SK-N-SH treated with all-trans-retinoic acid at 6 μM for 48 hours (cell line): ENCODE measurements around the gene FOXO3.

Experiments
- ATAC-seq: fragments of 200-7000 bp; cut with Tn5 transposase; 3 replicates; pipeline ENCODE4 v1.9.1; 2020; ENCODE audit warnings: mild to moderate bottlenecking, moderate library complexity
- ARNTL ChIP-seq: fragments of 450-650 bp; formaldehyde crosslinking; IDR thresholded peaks from 2 replicates; pipeline ENCODE4 v1.5.0; 2020; ENCODE audit warnings: low read depth, mild to moderate bottlenecking, moderate library complexity, borderline replicate concordance
- BACH2 ChIP-seq: fragments of 250-450 bp; sonication (Bioruptor Pico); IDR thresholded peaks from 2 replicates; pipeline ENCODE4 v1.9.0; 2021; ENCODE audit warnings: mild to moderate bottlenecking, borderline replicate concordance
- CREB5 ChIP-seq: fragments of 250-450 bp; sonication (Bioruptor Pico); IDR thresholded peaks from 2 replicates; pipeline ENCODE4 v1.5.1; 2020; ENCODE audit warnings: low read depth, mild to moderate bottlenecking, moderate library complexity
- CSDC2 ChIP-seq: fragments of 250-450 bp; sonication (Bioruptor Pico); IDR thresholded peaks from 2 replicates; pipeline ENCODE4 v1.5.0; 2020; ENCODE audit warnings: mild to moderate bottlenecking, moderate library complexity
- ESRRG ChIP-seq: fragments of 250-450 bp; sonication (Bioruptor Pico); IDR thresholded peaks from 2 replicates; pipeline ENCODE4 v1.6.1; 2021; ENCODE audit warnings: mild to moderate bottlenecking
- GLIS3 ChIP-seq: fragments of 250-450 bp; sonication (Bioruptor Pico); IDR thresholded peaks from 2 replicates; pipeline ENCODE4 v1.5.0; 2020; ENCODE audit warnings: mild to moderate bottlenecking, moderate library complexity
- ISL1 ChIP-seq: fragments of 250-450 bp; sonication (Bioruptor Pico); IDR thresholded peaks from 2 replicates; pipeline ENCODE4 v2.1.2; 2022; ENCODE audit warnings: mild to moderate bottlenecking, moderate library complexity
- OSR1 ChIP-seq: fragments of 250-450 bp; sonication (Bioruptor Pico); IDR thresholded peaks from 2 replicates; pipeline ENCODE4 v1.8.0; 2022; ENCODE audit warnings: moderate library complexity, mild to moderate bottlenecking, inconsistent platforms
- POU6F1 ChIP-seq: fragments of 250-450 bp; sonication (Bioruptor Pico); IDR thresholded peaks from 2 replicates; pipeline ENCODE4 v1.8.0; 2021; ENCODE audit warnings: low read depth, mild to moderate bottlenecking, moderate library complexity, borderline replicate concordance
- RARB ChIP-seq: fragments of 250-450 bp; sonication (Bioruptor Pico); IDR thresholded peaks from 2 replicates; pipeline ENCODE4 v1.8.0; 2021; ENCODE audit warnings: mild to moderate bottlenecking, moderate library complexity
- SNAI2 ChIP-seq: fragments of 250-450 bp; sonication (Bioruptor Pico); IDR thresholded peaks from 2 replicates; pipeline ENCODE4 v1.5.0; 2020; ENCODE audit warnings: mild to moderate bottlenecking, moderate library complexity
- TCF4 ChIP-seq: fragments of 250-450 bp; sonication (Bioruptor Pico); IDR thresholded peaks from 2 replicates; pipeline ENCODE4 v1.8.0; 2021; ENCODE audit warnings: mild to moderate bottlenecking, moderate library complexity, borderline replicate concordance
- TOX ChIP-seq: fragments of 250-450 bp; sonication (Bioruptor Pico); IDR thresholded peaks from 2 replicates; pipeline ENCODE4 v1.8.0; 2021; ENCODE audit warnings: mild to moderate bottlenecking, moderate library complexity, borderline replicate concordance
- TSHZ2 ChIP-seq: fragments of 250-450 bp; sonication (Bioruptor Pico); IDR thresholded peaks from 2 replicates; pipeline ENCODE4 v1.5.0; 2020; ENCODE audit warnings: mild to moderate bottlenecking, moderate library complexity
- ZFP3 ChIP-seq: fragments of 250-450 bp; sonication (Bioruptor Pico); IDR thresholded peaks from 2 replicates; pipeline ENCODE4 v1.5.0; 2020; ENCODE audit warnings: mild to moderate bottlenecking, moderate library complexity
- ZFP30 ChIP-seq: fragments of 450-650 bp; formaldehyde crosslinking; IDR thresholded peaks from 2 replicates; pipeline ENCODE4 v1.5.0; 2022; ENCODE audit warnings: mild to moderate bottlenecking, moderate library complexity
- ZNF565 ChIP-seq: fragments of 450-650 bp; formaldehyde crosslinking; conservative IDR thresholded peaks from 2 replicates; pipeline ENCODE4 v1.5.0; 2020; ENCODE audit warnings: low read depth, mild to moderate bottlenecking, moderate library complexity
- ZNF70 ChIP-seq: fragments of 450-650 bp; formaldehyde crosslinking; IDR thresholded peaks from 2 replicates; pipeline ENCODE4 v1.5.0; 2020; ENCODE audit warnings: mild to moderate bottlenecking, moderate library complexity
- ZNF8 ChIP-seq: fragments of 450-650 bp; formaldehyde crosslinking; IDR thresholded peaks from 2 replicates; pipeline ENCODE4 v1.5.0; 2020; ENCODE audit warnings: mild to moderate bottlenecking, moderate library complexity
- TF ChIP-seq, protein P1 (sequence below): fragments of 250-450 bp; sonication (Bioruptor Pico); IDR thresholded peaks from 2 replicates; pipeline ENCODE4 v1.5.1; 2021; ENCODE audit warnings: mild to moderate bottlenecking, moderate library complexity

Gene FOXO3

GRCh38 chr6:108675226-108676200 is 114.8 kb downstream of the FOXO3 start (continued):
- TF ChIP-seq POU6F1 (CRISPR knock-in tag) (no peak), TCF4 (CRISPR knock-in tag) (no peak), GLIS3 (CRISPR knock-in tag) (no peak), RARB (no peak), ESRRG (CRISPR knock-in tag) (no peak)

GRCh38 chr6:108676555-108676954 is 115.8 kb downstream of the FOXO3 start:
- ATAC-seq, result no peak; the same call in 2 of the 3 replicates
- TF ChIP-seq TSHZ2 (CRISPR knock-in tag), result peak; percentile 87
- TF ChIP-seq BACH2 (CRISPR knock-in tag), result no peak
- no peak for TF ChIP-seq ESRRG (CRISPR knock-in tag)
- peak; percentile 72; the same call in 1 of the 2 replicates for TF ChIP-seq ZNF70 (CRISPR knock-in tag)
- TF ChIP-seq ISL1 (CRISPR knock-in tag), result peak; percentile 79
- TF ChIP-seq ARNTL (CRISPR knock-in tag), result no peak
- TF ChIP-seq CREB5, result no peak
- no peak for TF ChIP-seq CSDC2 (CRISPR knock-in tag)
- no peak for TF ChIP-seq ZFP3 (CRISPR knock-in tag)
- 0 out of 2 replicates have a peak, but pooled peaks have one; percentile 48 for TF ChIP-seq SNAI2 (CRISPR knock-in tag)
- no peak for TF ChIP-seq RARB
- peak; percentile 81 for TF ChIP-seq TCF4 (CRISPR knock-in tag)
- TF ChIP-seq ZNF8, result no peak
- TF ChIP-seq ZNF565 (CRISPR knock-in tag), result no peak
- no peak for TF ChIP-seq OSR1 (CRISPR knock-in tag)
- no peak for TF ChIP-seq ZFP30 (CRISPR knock-in tag)
- TF ChIP-seq, protein P1, sequence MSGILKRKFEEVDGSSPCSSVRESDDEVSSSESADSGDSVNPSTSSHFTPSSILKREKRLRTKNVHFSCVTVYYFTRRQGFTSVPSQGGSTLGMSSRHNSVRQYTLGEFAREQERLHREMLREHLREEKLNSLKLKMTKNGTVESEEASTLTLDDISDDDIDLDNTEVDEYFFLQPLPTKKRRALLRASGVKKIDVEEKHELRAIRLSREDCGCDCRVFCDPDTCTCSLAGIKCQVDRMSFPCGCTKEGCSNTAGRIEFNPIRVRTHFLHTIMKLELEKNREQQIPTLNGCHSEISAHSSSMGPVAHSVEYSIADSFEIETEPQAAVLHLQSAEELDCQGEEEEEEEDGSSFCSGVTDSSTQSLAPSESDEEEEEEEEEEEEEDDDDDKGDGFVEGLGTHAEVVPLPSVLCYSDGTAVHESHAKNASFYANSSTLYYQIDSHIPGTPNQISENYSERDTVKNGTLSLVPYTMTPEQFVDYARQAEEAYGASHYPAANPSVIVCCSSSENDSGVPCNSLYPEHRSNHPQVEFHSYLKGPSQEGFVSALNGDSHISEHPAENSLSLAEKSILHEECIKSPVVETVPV (CRISPR knock-in tag), result peak; percentile 26; the same call in 1 of the 2 replicates

DNA sequence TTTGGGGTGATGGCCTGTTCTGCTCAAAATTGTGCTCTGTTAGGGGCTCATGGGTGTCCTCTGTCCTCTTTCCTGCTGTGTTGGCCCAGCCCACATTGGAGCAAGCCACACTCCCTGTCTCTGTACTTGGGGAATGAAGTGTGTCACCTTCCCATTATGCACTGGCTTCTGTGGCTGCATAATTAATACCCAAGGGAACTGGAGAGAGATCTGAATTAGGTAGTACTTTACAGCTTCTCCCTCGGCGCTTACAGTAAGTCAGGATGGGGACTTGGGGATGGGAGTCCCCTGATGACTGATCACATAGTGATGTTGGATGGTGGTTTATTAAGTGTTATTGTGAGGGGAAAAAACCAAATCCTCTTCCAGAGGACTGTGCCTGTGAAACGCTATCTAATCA is 116.6 kb downstream of the FOXO3 start:
- TF ChIP-seq ZNF8 (no peak), ZFP30 (CRISPR knock-in tag) (no peak), POU6F1 (CRISPR knock-in tag) (no peak), TOX (CRISPR knock-in tag) (no peak), OSR1 (CRISPR knock-in tag) (no peak), ZFP3 (CRISPR knock-in tag) (no peak)
- ATAC-seq, result no peak
